SK-N-MC (cell line): ENCODE results near the gene CCDC6.

Experiments
- DNase-seq: peaks from one replicate; pipeline ENCODE4 v3.0.0-alpha.2; 2011; ENCODE audit warnings: low read depth, low spot score
- H3K27ac ChIP-seq: fragments of 200-600 bp; sonication (generic); 2 replicates; pipeline ENCODE4 v1.5.1; 2016; ENCODE audit warnings: mixed run types
- H3K36me3 ChIP-seq: fragments of 200-600 bp; sonication (generic); 2 replicates; pipeline ENCODE4 v1.6.1; 2017; ENCODE audit warnings: antibody characterized with exemption, low read length, mixed read lengths; ENCODE audit not compliant: insufficient read depth
- H3K4me3 ChIP-seq: fragments of 200-600 bp; sonication (generic); 2 replicates; pipeline ENCODE4 v1.5.1; 2016
- H3K9ac ChIP-seq: fragments of 200-600 bp; sonication (generic); 2 replicates; pipeline ENCODE4 v1.8.0; 2017; ENCODE audit warnings: mixed run types, mixed read lengths; ENCODE audit not compliant: insufficient read length
- H3K9me3 ChIP-seq: fragments of 200-600 bp; sonication (generic); 2 replicates; pipeline ENCODE4 v1.6.1; 2017; ENCODE audit warnings: low read depth, mild to moderate bottlenecking, antibody characterized with exemption, low read length, moderate library complexity, mixed read lengths
- EZH2 ChIP-seq: fragments of 200-600 bp; sonication (generic); IDR thresholded peaks from one replicate; pipeline ENCODE4 v1.6.1; 2017; ENCODE audit warnings: antibody characterized with exemption
- FOXP2 ChIP-seq: optimal IDR thresholded peaks from 2 replicates; pipeline ENCODE3; 2011; ENCODE audit warnings: mild to moderate bottlenecking, moderate library complexity; ENCODE audit not compliant: insufficient read depth; ENCODE audit errors: extremely low read length, control extremely low read depth
- POLR2AphosphoS5 ChIP-seq: IDR thresholded peaks from 2 replicates; pipeline ENCODE4 v1.6.1; 2012; ENCODE audit warnings: mild to moderate bottlenecking, low read depth, low read length, borderline replicate concordance

Gene CCDC6

GRCh38 chr10:59901470-59901869 is 4.9 kb downstream of the CCDC6 start:
- no peak overlapping the region for H3K4me3 ChIP-seq
- DNase-seq, result no peak
- H3K27ac ChIP-seq, result no peak overlapping the region
- H3K9me3 ChIP-seq, result no peaks in the 10 kb centered on the region
- no peak overlapping the region for H3K9ac ChIP-seq
- no peak for TF ChIP-seq FOXP2
- no peak for TF ChIP-seq EZH2
- no peaks in the 10 kb centered on the region for H3K36me3 ChIP-seq

DNA sequence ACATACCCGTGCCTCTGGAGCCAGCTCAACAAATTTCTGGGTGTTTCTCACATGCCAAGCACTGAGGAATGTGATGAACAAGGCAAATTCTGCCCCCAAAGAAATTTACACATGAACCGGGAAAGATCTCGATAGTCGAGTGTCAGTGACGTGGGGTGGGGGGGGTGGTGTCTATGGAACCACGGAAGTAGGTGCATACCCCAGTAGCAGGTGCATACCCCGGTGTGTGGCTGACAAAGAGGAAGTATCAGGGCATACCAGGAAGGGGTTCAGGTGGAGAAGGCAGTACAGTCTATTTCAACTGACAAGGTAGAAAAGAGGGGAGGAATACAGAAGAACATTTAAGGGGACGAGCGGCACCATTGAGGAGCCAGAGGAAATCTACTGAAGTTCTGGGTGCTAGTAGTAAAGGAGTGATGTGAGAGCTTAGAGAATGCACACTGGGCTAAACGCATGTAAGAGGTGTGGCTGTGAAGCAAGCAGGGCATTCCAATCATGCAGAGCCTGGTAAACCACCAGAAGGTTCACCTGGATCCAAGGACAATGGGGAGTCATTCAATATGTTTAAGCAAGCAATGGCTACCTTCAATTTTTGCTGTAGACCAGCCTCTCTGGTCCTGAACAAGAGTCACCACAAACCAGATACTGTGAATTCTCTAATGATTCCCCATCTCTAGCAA is 6.2 kb downstream of the CCDC6 start:
- no peaks in the 10 kb centered on the region for H3K9me3 ChIP-seq
- DNase-seq, result no peak
- TF ChIP-seq POLR2AphosphoS5, result no peak
- TF ChIP-seq FOXP2, result no peak
- no peak for TF ChIP-seq EZH2
- H3K9ac ChIP-seq, result no peak overlapping the region
- H3K36me3 ChIP-seq, result no peaks in the 10 kb centered on the region
- H3K27ac ChIP-seq, result no peak overlapping the region
- H3K4me3 ChIP-seq, result no peak overlapping the region

- no peak overlapping the region for H3K4me3 ChIP-seq
- H3K27ac ChIP-seq, result no peak overlapping the region
- H3K36me3 ChIP-seq, result no peaks in the 10 kb centered on the region
- DNase-seq, result no peak
- H3K9me3 ChIP-seq, result no peaks in the 10 kb centered on the region
- H3K9ac ChIP-seq, result no peak overlapping the region
- TF ChIP-seq EZH2 (no peak), POLR2AphosphoS5 (no peak), FOXP2 (no peak)
These were observed 8.1 kb downstream of the CCDC6 start for GRCh38 chr10:59898125-59898835.

- H3K36me3 ChIP-seq, result no peaks in the 10 kb centered on the region
- no peak for DNase-seq
- TF ChIP-seq EZH2, result no peak
- no peak for TF ChIP-seq FOXP2
- no peak for TF ChIP-seq POLR2AphosphoS5
- H3K9me3 ChIP-seq, result no peaks in the 10 kb centered on the region
- H3K9ac ChIP-seq, result no peak overlapping the region
- no peak overlapping the region for H3K4me3 ChIP-seq
- H3K27ac ChIP-seq, result no peak overlapping the region
These were observed 10.2 kb downstream of the CCDC6 start for GRCh38 chr10:59896191-59896590.

GRCh38 chr10:59895629-59896116 is 10.7 kb downstream of the CCDC6 start:
- no peak overlapping the region for H3K4me3 ChIP-seq
- no peaks in the 10 kb centered on the region for H3K9me3 ChIP-seq
- DNase-seq, result no peak
- H3K9ac ChIP-seq, result no peak overlapping the region
- no peaks in the 10 kb centered on the region for H3K36me3 ChIP-seq
- no peak overlapping the region for H3K27ac ChIP-seq
- TF ChIP-seq EZH2, result no peak
- no peak for TF ChIP-seq FOXP2
- no peak for TF ChIP-seq POLR2AphosphoS5

DNA sequence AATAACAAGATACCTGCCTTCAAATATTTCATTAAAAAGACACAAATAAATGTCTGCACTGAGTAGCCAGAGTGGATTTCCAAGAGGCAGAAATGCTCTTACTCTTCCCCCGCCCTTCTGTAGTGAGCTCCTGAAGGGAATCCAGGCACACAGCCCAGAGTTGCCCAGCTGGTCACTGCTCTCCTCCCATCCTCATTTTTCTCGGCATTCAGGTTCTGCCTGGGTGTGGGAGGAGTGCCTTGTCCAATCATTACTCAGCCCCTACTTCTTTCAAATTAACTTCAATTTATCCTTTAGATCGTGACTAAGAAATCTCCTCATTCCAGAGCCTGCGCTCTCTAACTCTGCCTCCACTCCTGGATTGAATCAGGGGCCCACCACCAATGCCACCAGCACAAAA is 12.2 kb downstream of the CCDC6 start:
- H3K9ac ChIP-seq, result no peak overlapping the region
- DNase-seq, result no peak
- no peaks in the 10 kb centered on the region for H3K36me3 ChIP-seq
- TF ChIP-seq EZH2 (no peak), POLR2AphosphoS5 (no peak), FOXP2 (no peak)
- H3K27ac ChIP-seq, result no peak overlapping the region
- H3K9me3 ChIP-seq, result no peaks in the 10 kb centered on the region
- H3K4me3 ChIP-seq, result no peak overlapping the region

DNA sequence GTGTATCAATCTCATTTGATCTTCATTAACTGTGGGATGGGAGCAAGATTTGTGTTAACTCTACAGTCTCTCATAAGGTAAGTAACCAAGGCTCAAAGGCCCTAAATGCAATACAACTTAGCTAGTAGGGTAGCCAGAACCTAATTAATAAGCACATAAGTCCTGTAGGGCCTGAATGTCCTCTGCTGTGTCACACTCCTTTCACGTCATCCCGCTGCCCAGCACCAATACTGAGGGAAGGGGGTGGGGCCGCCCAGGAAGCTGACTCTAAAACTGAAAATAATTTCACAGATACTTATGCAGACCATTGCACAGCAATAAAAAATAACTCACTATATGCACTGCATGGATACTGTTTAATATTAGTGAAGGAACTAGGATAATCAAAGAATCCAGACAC is 13.7 kb downstream of the CCDC6 start:
- H3K4me3 ChIP-seq, result no peak overlapping the region
- no peaks in the 10 kb centered on the region for H3K36me3 ChIP-seq
- no peak for DNase-seq
- H3K9ac ChIP-seq, result no peak overlapping the region
- TF ChIP-seq FOXP2, result no peak
- no peak for TF ChIP-seq EZH2
- no peak for TF ChIP-seq POLR2AphosphoS5
- no peaks in the 10 kb centered on the region for H3K9me3 ChIP-seq
- H3K27ac ChIP-seq, result no peak overlapping the region

- Histone ChIP-seq H3K27ac (no peak overlapping the region), H3K36me3 (no peaks in the 10 kb centered on the region), H3K9ac (no peak overlapping the region), H3K4me3 (no peak overlapping the region), H3K9me3 (no peaks in the 10 kb centered on the region)
- no peak for DNase-seq
- TF ChIP-seq POLR2AphosphoS5 (no peak), EZH2 (no peak)
These were observed 14.4 kb downstream of the CCDC6 start for GRCh38 chr10:59891936-59892335.
